Cardiac septum (tissue), 1 donor: ENCODE data around the gene TMEM123. TPM values are rescaled to one million over a fixed set of nuclear protein-coding genes. Genes with fewer than 3 reads are reported as not detected.

Source experiments
- DNase-seq: peaks from one replicate; pipeline ENCODE4 v3.0.0-alpha.2; 2020; ENCODE audit warnings: low spot score
- intact Hi-C: fragments of 100-400 bp; cut with DNase I; formaldehyde crosslinking; loops from one replicate; pipeline ENCODE4 v1.14.0; 2022
- total RNA-seq: library from RNA; stranded (reverse); fragmentation: NEBNext Ultra II Directional; extraction: Animal tissue kit (Norgen Biotek cat#: 25700); gene quantifications from one replicate; pipeline ENCODE4 v1.2.1, GENCODE V29; 2021
- donor health status: DM: no; HTN: no; CAD: no.

TMEM123 gene
- total RNA-seq, 1 donor from 2014 or later: 50.6 TPM

DNA sequence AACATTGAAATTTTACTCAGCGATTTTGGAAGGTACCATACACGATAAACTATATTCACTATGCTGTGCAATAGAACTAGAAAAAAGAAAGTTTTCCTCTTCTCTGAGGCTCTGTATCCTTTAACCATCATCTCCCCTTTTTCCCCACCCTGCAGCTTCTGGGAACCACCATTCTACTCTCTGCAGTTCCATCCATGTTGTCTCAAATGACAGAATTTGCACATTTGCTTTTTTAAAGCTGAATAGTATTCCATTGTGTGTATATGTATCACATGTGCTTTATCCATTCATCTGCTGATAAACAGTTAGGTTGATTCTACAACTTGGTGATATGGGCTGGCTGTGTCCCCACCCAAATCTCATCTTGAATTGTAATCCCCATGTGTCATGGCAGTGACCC, 21.2 kb downstream of the TMEM123 start:
- no peak for DNase-seq
- intact Hi-C loops: no loop called here

- intact Hi-C loops: no loop called here
- DNase-seq: no peak
Observed at GRCh38 chr11:102430158-102430836, 22.3 kb downstream of the TMEM123 start.

DNA sequence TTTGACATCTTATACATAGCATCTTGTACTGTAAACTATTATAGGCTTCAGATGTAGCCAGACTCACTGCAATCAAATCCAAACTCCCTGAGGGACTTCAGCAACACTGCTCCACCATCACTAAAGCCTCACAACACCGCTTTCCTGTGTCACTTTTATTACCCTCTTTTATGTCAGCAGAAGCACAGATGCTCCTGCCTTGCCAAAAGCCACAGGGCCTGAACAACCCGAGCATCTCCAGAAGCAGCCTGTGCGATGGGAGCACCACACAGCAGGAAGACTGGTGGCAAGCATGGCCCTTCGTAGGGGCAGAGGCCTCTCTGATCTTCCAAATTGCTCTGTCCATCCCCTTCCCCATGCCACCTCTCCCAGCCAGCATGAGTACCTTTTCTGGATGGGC, 22.9 kb downstream of the TMEM123 start:
- no peak for DNase-seq
- intact Hi-C loops: no loop called here

DNA sequence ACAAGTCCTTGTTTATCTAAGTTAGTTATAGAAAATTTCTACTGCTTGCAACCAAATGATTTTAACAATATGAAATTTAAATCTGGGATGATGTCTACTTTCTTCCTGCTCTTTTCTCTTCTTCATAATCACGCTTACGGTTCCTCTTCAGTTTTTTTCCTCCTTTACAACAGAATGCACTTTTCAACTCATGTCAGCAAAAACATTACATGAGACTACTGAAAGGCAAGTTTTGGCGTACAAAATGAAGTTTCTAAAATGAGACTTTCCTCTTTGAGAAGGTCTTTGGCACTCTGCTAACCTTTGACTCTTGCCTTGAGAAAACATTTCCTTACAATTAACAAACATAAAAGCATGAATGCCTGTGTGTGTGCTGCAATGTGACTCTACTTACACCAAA, 23.3 kb downstream of the TMEM123 start:
- intact Hi-C loops: no loop called here
- DNase-seq: no peak

DNA sequence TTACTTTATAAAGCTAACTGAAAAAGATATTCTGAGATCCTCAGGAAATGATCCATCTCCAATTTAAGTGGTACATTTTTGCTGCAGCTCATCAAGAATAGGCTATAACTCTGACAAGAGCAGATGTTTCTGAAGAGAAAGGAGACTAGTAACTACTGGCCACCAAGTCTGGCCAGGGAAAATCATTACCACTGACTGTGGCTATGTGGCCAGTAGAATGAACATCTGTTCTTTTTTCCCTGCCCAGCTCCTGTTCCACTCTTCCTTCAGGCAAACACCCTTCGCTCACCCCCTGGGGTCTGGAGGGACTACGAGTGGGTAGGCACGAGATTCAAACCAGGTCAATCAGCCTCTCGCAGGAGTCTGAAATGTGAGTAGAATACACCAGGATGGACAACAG, 23.9 kb downstream of the TMEM123 start:
- DNase-seq: no peak
- intact Hi-C loops: no loop called here

DNA sequence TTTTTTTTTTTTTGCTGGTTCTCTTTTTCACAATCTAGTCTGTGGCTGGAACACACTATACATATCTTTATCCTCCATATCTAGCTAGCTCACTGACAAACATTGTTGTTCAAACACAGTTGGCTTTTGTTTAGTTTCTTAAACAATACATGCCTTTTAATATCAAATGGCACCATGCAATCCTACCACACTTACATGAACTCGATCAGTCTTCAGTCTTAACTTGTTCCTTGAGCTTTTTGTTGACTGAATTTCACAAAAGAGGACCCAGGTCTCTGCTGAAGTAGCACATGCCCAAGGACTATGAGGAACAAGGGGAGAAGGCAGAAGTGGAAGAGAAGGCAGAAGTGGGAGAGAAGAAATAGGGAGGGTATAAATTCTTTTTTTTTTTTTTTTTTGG, 25.5 kb downstream of the TMEM123 start:
- intact Hi-C loops: no loop called here
- no peak for DNase-seq

GRCh38 chr11:102426570-102426969, 26.0 kb downstream of the TMEM123 start:
- DNase-seq: no peak
- intact Hi-C loops: no loop called here

DNA sequence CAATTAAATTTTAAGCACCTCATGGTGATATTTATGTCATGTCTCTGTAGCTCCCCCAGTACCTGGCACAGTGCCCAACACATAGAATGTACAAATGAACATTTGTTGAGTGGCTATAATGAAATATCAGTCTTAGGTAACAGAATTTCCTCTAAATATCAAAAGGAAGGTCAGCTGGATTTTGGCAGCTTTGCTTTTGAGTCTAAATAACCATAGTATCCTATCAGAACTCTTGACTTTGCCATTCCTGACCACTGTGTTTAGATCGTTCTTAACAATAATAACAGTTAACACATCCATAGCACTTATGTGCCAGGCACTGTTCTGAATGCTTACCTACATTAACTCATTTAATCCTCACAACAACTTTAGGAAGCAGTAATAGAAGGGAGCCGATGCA, 26.6 kb downstream of the TMEM123 start:
- no peak for DNase-seq
- intact Hi-C loops: no loop called here

DNA sequence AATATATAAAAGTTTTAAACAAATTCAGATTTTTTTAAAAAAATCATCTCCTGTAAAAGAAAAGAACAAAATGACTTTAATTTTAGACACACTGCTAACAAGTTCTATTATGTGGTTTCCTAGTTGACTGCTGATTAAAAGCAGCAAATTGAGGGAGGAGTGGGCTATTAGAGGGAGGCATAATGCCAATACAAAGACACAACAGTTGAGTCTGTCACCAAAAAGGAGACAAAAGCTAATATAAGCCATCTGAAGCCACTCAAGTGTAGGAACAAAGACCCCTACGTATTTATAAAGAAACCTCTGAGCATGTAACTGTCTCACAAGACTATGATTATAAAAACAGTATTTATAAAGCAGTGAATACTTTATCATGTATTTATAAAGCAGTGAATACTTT, 28.6 kb downstream of the TMEM123 start:
- DNase-seq: no peak
- intact Hi-C loops: no loop called here

GRCh38 chr11:102422817-102423712, 29.5 kb downstream of the TMEM123 start:
- no peak for DNase-seq
- intact Hi-C loops: no loop called here

DNA sequence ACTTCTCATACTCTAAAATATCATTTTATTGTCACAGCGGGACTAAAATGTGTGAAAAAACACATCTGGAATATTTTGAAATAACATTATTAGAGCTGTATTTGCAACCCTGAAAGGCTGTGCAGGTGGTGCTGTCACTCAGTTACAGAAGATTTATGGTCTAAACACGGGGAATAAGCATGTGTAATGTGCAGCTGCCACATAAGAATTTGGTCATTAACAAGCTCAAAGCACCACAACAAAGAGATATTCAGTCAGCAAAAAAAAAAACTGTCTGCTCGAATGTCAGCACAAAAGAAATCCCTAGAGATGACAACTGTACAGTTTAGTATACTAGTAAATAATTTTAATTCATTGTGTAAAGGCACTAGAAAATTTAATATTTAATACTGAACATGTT, 31.3 kb downstream of the TMEM123 start:
- DNase-seq: no peak
- intact Hi-C loops: no loop called here

GRCh38 chr11:102420547-102420946, 32.0 kb downstream of the TMEM123 start:
- intact Hi-C loops: no loop called here
- no peak for DNase-seq

DNA sequence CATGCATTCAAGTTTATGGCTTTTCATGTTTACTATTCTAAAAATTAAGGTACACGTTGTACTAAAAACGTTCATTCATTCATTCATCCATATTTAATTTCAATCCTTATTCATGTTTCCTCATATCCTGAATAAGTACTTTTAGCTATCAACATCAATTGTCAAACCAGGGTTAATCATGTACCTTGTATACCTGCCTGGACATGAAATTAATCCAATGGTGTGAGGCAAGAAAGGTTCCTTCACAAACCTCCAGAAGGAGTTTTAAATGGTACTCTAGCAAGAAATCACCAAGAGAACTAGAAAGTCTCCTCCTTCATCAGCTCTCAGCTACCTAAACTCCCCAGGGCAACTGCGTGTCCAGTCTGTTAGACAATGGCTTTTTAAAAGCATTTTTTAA, 33.4 kb downstream of the TMEM123 start:
- intact Hi-C loops: no loop called here
- DNase-seq: no peak

- intact Hi-C loops: no loop called here
- DNase-seq: no peak
Observed at GRCh38 chr11:102416976-102417375, 35.6 kb downstream of the TMEM123 start.

DNA sequence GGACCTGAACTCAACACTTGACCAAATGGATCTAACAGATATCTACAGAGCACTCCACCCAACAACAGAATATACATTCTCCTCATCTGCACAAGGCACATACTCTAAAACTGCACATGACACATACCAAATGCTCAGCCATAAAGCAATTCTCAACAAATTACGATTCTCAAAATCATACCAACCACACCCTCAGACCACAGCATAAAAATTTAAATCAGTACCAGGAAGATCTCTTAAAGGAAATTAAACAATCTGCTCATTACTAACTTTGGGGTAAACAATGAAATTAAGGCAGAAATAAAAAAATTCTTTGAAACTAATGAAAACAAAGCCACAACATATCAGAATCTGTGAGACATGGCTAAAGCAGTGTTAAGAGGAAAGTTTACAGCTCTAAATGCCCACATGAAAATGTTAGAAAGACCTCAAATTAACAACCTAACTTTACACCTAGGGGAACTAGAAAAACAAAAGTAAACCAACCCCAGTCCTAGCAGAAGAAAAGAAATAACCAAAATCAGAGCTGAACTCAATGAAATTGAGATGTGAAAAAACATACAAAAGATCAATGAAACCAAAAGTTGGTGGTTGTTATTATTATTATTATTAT, 37.2 kb downstream of the TMEM123 start:
- intact Hi-C loops: no loop called here
- no peak for DNase-seq

DNA sequence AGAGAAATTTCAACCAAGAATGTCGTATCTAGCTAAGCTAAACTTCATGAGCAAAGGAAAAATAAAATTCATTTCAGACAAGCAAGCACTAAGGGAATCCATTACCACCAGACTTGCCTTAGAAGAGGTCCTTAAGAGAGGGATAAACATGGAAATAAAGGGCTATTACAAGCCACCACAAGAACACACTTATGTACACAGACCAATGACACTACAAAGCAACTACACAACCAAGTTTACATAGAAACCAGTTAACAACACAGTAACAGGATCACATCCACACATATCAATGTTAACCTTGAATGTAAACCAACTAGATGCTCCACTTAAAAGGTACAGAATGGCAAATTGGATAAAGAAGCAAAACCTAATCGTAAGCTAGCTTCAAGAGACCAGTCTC, 38.0 kb downstream of the TMEM123 start:
- DNase-seq: no peak
- intact Hi-C loops: no loop called here

DNA sequence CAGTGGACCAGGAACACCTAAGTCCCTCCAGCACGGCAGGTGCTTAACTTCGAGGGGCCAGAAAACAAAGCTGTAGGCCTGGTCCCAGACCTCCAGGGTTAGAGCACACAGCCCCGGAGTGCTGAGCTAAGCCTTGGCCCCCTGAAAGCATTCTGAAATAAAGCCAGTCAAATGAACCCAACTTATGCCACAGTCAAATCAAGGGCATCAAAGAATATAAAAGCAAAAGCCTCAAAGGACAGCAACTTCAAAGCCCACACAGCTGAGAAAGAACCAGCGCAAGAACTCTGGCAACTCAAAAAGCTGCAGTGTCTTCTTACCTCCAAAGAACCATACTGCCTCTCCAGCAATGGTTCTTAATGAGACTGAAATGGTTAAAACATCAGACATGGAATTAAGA, 39.1 kb downstream of the TMEM123 start:
- no peak for DNase-seq
- intact Hi-C loops: no loop called here

- intact Hi-C loops: no loop called here
- DNase-seq: no peak
Observed at GRCh38 chr11:102411142-102411541, 41.4 kb downstream of the TMEM123 start.

DNA sequence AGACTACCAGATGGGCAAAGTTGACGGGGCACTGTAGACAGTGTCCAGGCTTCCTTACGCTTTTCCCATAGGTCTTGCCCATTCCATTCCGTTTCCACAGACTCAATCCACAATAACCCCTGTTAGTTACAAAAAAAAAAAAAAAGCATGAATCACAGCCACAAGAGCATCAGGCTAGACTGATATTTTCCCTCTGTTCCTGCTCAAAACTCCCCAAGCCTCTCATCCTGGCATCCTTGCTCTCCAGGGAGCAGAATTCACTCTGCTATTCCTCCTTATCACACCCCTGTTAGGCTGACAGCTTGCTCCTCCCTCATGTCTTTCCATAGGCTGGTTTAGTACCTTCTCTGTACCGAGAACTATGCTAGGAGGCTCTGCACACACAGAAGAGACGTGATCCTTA, 42.2 kb downstream of the TMEM123 start:
- intact Hi-C loops: no loop called here
- DNase-seq: no peak

DNA sequence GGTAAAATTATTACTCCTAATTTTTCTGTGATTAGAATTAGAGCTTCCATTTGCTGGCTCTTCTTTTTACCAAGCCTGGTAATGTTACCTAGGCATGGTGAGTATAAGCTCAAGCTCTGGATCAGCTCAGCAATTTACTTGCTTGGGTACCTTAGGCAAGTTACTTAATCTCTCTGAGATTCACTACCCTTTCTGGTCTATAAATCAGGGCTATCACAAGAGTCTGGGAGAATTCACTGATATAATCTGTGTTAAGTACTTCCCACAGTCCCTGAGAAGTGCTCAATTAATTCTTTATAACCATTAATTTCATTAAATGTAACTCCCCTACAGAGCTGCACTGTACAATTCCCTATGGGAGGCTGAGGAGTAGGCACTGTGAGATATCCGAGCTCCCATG, 44.2 kb downstream of the TMEM123 start:
- DNase-seq: no peak
- intact Hi-C loops: no loop called here

GRCh38 chr11:102407901-102408300, 44.7 kb downstream of the TMEM123 start:
- DNase-seq: no peak
- intact Hi-C loops: no loop called here
